ENCODE results near the gene GNAT1. TPM values are rescaled to one million over a fixed set of nuclear protein-coding genes. Genes with fewer than 3 reads are reported as not detected.

The GNAT1 gene
- total and polyA plus RNA-seq, 2 of the 13 experiments (the other 11 are each of a cell fraction or from before 2014, with no cell fraction given): 0.15 TPM; not detected in 1

DNA sequence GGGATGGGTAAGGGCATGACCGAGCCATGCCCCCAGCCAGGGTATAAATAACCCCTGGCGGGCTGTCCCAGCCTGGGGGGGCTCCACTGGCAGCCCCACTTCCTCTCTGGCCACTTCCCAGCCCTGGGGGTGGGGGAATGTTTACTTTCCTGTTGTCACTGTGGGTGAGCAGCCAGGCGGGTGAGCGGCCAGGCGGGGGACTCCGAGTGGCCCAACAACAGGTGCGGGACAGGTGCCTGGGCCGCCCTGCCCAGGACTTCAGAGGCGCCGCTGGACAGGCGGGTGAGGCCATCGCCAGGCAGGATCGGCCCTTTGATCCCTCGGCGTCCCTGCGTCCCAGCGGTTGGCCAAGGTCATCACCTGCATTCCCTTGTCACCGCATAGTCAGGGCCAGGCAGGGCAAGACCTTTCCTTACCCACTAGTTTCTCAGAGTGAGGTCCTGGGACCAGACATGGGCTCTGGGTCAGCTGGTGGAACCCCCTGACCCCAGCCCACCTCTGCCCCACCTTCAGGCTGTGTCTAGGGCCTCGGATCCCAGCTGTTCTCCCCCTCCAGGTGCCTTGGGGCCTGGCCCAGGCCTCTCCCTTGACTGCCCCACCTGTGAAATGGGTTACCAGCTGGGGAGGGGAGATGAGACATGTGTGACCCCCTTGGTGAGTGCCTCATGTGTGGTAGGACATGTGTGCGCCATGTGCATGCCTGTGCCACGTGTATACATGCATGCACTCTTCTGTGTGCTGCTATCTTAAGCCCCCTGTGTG, 19.7 kb upstream of the GNAT1 start (continued):
- no peak for TF ChIP-seq MAFK (conservative IDR thresholded peaks at IDR 0.05 in 1 of 2, IDR thresholded peaks at IDR 0.05 in 1 of 2; ENCODE audit: low read length in 2 of 2)
- TF ChIP-seq, protein P1, sequence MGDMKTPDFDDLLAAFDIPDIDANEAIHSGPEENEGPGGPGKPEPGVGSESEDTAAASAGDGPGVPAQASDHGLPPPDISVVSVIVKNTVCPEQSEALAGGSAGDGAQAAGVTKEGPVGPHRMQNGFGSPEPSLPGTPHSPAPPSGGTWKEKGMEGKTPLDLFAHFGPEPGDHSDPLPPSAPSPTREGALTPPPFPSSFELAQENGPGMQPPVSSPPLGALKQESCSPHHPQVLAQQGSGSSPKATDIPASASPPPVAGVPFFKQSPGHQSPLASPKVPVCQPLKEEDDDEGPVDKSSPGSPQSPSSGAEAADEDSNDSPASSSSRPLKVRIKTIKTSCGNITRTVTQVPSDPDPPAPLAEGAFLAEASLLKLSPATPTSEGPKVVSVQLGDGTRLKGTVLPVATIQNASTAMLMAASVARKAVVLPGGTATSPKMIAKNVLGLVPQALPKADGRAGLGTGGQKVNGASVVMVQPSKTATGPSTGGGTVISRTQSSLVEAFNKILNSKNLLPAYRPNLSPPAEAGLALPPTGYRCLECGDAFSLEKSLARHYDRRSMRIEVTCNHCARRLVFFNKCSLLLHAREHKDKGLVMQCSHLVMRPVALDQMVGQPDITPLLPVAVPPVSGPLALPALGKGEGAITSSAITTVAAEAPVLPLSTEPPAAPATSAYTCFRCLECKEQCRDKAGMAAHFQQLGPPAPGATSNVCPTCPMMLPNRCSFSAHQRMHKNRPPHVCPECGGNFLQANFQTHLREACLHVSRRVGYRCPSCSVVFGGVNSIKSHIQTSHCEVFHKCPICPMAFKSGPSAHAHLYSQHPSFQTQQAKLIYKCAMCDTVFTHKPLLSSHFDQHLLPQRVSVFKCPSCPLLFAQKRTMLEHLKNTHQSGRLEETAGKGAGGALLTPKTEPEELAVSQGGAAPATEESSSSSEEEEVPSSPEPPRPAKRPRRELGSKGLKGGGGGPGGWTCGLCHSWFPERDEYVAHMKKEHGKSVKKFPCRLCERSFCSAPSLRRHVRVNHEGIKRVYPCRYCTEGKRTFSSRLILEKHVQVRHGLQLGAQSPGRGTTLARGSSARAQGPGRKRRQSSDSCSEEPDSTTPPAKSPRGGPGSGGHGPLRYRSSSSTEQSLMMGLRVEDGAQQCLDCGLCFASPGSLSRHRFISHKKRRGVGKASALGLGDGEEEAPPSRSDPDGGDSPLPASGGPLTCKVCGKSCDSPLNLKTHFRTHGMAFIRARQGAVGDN (CRISPR knock-in tag; IDR thresholded peaks at IDR 0.05): peak; percentile 96
- TF ChIP-seq CHD4 (IDR thresholded peaks at IDR 0.05; ENCODE audit: borderline replicate concordance, low read length): peak; percentile 87; the same call in 1 of the 2 replicates
- TF ChIP-seq ZC3H13 (CRISPR knock-in tag; IDR thresholded peaks at IDR 0.05): no peak
- TF ChIP-seq, protein P2, sequence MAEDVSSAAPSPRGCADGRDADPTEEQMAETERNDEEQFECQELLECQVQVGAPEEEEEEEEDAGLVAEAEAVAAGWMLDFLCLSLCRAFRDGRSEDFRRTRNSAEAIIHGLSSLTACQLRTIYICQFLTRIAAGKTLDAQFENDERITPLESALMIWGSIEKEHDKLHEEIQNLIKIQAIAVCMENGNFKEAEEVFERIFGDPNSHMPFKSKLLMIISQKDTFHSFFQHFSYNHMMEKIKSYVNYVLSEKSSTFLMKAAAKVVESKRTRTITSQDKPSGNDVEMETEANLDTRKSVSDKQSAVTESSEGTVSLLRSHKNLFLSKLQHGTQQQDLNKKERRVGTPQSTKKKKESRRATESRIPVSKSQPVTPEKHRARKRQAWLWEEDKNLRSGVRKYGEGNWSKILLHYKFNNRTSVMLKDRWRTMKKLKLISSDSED (CRISPR knock-in tag; IDR thresholded peaks at IDR 0.05): no peak
- no peak for TF ChIP-seq NBN (conservative IDR thresholded peaks at IDR 0.05)
- no peak for TF ChIP-seq ZNF253 (CRISPR knock-in tag; IDR thresholded peaks at IDR 0.05; ENCODE audit: borderline replicate concordance)
- peak; percentile 98 for TF ChIP-seq ZNF629 (CRISPR knock-in tag; conservative IDR thresholded peaks at IDR 0.05)
- TF ChIP-seq CREB1 (IDR thresholded peaks at IDR 0.05): peak; percentile 58; the same call in 1 of the 2 replicates
- TF ChIP-seq CREB1 (CRISPR knock-in tag; IDR thresholded peaks at IDR 0.05): peak; percentile 33; the same call in 1 of the 2 replicates
- TF ChIP-seq MEF2D (CRISPR knock-in tag; IDR thresholded peaks at IDR 0.05): peak; percentile 96
- TF ChIP-seq, protein P3, sequence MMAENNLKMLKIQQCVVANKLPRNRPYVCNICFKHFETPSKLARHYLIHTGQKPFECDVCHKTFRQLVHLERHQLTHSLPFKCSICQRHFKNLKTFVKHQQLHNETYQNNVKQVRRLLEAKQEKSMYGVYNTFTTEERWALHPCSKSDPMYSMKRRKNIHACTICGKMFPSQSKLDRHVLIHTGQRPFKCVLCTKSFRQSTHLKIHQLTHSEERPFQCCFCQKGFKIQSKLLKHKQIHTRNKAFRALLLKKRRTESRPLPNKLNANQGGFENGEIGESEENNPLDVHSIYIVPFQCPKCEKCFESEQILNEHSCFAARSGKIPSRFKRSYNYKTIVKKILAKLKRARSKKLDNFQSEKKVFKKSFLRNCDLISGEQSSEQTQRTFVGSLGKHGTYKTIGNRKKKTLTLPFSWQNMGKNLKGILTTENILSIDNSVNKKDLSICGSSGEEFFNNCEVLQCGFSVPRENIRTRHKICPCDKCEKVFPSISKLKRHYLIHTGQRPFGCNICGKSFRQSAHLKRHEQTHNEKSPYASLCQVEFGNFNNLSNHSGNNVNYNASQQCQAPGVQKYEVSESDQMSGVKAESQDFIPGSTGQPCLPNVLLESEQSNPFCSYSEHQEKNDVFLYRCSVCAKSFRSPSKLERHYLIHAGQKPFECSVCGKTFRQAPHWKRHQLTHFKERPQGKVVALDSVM (CRISPR knock-in tag; IDR thresholded peaks at IDR 0.05): peak; percentile 61; the same call in 1 of the 2 replicates
- peak; percentile 54 for TF ChIP-seq PTBP1 (IDR thresholded peaks at IDR 0.05; ENCODE audit: low read depth, low read length, poor library complexity, severe bottlenecking)
- peak; percentile 95 for TF ChIP-seq ZIK1 (CRISPR knock-in tag; IDR thresholded peaks at IDR 0.05; ENCODE audit: borderline replicate concordance, low read depth)
- no peak for TF ChIP-seq GABPA (IDR thresholded peaks at IDR 0.05; ENCODE audit: low read depth, low read length)
- TF ChIP-seq GABPA (CRISPR knock-in tag; IDR thresholded peaks at IDR 0.05; ENCODE audit: low read depth): peak; percentile 62
- TF ChIP-seq, protein P4, sequence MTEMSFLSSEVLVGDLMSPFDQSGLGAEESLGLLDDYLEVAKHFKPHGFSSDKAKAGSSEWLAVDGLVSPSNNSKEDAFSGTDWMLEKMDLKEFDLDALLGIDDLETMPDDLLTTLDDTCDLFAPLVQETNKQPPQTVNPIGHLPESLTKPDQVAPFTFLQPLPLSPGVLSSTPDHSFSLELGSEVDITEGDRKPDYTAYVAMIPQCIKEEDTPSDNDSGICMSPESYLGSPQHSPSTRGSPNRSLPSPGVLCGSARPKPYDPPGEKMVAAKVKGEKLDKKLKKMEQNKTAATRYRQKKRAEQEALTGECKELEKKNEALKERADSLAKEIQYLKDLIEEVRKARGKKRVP (CRISPR knock-in tag; IDR thresholded peaks at IDR 0.05): no peak; a peak in 1 of 4 replicates
- TF ChIP-seq, protein P5, sequence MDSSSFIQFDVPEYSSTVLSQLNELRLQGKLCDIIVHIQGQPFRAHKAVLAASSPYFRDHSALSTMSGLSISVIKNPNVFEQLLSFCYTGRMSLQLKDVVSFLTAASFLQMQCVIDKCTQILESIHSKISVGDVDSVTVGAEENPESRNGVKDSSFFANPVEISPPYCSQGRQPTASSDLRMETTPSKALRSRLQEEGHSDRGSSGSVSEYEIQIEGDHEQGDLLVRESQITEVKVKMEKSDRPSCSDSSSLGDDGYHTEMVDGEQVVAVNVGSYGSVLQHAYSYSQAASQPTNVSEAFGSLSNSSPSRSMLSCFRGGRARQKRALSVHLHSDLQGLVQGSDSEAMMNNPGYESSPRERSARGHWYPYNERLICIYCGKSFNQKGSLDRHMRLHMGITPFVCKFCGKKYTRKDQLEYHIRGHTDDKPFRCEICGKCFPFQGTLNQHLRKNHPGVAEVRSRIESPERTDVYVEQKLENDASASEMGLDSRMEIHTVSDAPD (CRISPR knock-in tag; IDR thresholded peaks at IDR 0.05): peak; percentile 99
- TF ChIP-seq CREM (IDR thresholded peaks at IDR 0.05): peak; percentile 76; the same call in 1 of the 2 replicates
- no peak for TF ChIP-seq CREM (CRISPR knock-in tag; IDR thresholded peaks at IDR 0.05)

Measured in HepG2 (cell line).